HEK293 (cell line): ENCODE measurements around the gene MFSD1.

Experiments
- CTCF ChIA-PET: fragments of 350-600 bp; formaldehyde crosslinking; extraction: SDS; loops from one replicate; lab custom pipeline; 2021; ENCODE audit warnings: antibody characterized with exemption; lab: Yijun Ruan, JAX
- POLR2A ChIA-PET: fragments of 300-600 bp; formaldehyde crosslinking; extraction: SDS; loops from one replicate; lab custom pipeline; 2020; ENCODE audit warnings: antibody characterized with exemption, inconsistent platforms; lab: Yijun Ruan, JAX
- H3K27ac ChIP-seq: fragments of 200-500 bp; sonication (Bioruptor generic); 2 replicates; pipeline ENCODE4 v1.5.1; 2014; ENCODE audit warnings: low read depth, low read length, control low read depth, inconsistent platforms; ENCODE audit errors: extremely low read depth
- H3K36me3 ChIP-seq, 2 experiments: fragments of 200-500 bp in 1 of 2; sonication (Bioruptor generic) in 1 of 2; 1 replicate in 1 of 2; 2 replicates in 1 of 2; pipeline ENCODE4 v1.5.1; 2014 to 2017; ENCODE audit warnings: inconsistent platforms in 2 of 2, low read length in 2 of 2; ENCODE audit not compliant: control insufficient read depth in 2 of 2, insufficient read depth in 1 of 2
- H3K4me1 ChIP-seq: fragments of 200-500 bp; sonication (Bioruptor generic); 2 replicates; pipeline ENCODE4 v1.5.1; 2014; ENCODE audit warnings: mild to moderate bottlenecking, low read length, inconsistent platforms; ENCODE audit not compliant: control insufficient read depth, insufficient read depth
- H3K4me3 ChIP-seq: 2 replicates; pipeline ENCODE4 v1.5.1; 2011; ENCODE audit warnings: low read depth, mild to moderate bottlenecking, control low read depth, low read length, moderate library complexity
- H3K9me3 ChIP-seq: fragments of 200-500 bp; sonication (Bioruptor generic); 2 replicates; pipeline ENCODE4 v1.5.1; 2014; ENCODE audit warnings: low read depth, low read length, inconsistent platforms; ENCODE audit not compliant: control insufficient read depth, insufficient read depth
- BCL11B ChIP-seq: fragments of 450-650 bp; formaldehyde crosslinking; IDR thresholded peaks from 2 replicates; pipeline ENCODE4 v1.5.1; 2016; ENCODE audit warnings: low read depth, missing biosample characterization, missing genetic modification characterization
- OSR2 ChIP-seq: fragments of 450-650 bp; formaldehyde crosslinking; IDR thresholded peaks from 2 replicates; pipeline ENCODE4 v1.5.1; 2016; ENCODE audit warnings: missing biosample characterization, missing genetic modification characterization
- SP7 ChIP-seq: fragments of 450-650 bp; formaldehyde crosslinking; IDR thresholded peaks from 2 replicates; pipeline ENCODE4 v1.5.1; 2016; ENCODE audit warnings: missing biosample characterization, missing genetic modification characterization
- ZBTB20 ChIP-seq: fragments of 450-650 bp; formaldehyde crosslinking; IDR thresholded peaks from 2 replicates; pipeline ENCODE4 v1.5.1; 2016; ENCODE audit warnings: missing biosample characterization, missing genetic modification characterization
- ZBTB8A ChIP-seq: fragments of 450-650 bp; formaldehyde crosslinking; IDR thresholded peaks from 2 replicates; pipeline ENCODE4 v1.5.1; 2016; ENCODE audit warnings: missing biosample characterization, missing genetic modification characterization
- ZFP37 ChIP-seq: fragments of 450-650 bp; formaldehyde crosslinking; IDR thresholded peaks from 2 replicates; pipeline ENCODE4 v1.5.1; 2016; ENCODE audit warnings: missing biosample characterization, missing genetic modification characterization
- ZNF138 ChIP-seq: fragments of 450-650 bp; formaldehyde crosslinking; IDR thresholded peaks from 2 replicates; pipeline ENCODE4 v1.5.1; 2016; ENCODE audit warnings: missing biosample characterization, missing genetic modification characterization, borderline replicate concordance
- ZNF157 ChIP-seq: fragments of 450-650 bp; formaldehyde crosslinking; IDR thresholded peaks from 2 replicates; pipeline ENCODE4 v1.5.1; 2016; ENCODE audit warnings: missing biosample characterization, missing genetic modification characterization
- ZNF18 ChIP-seq: fragments of 450-650 bp; formaldehyde crosslinking; IDR thresholded peaks from 2 replicates; pipeline ENCODE4 v1.5.1; 2016; ENCODE audit warnings: missing biosample characterization, missing genetic modification characterization
- ZNF23 ChIP-seq: fragments of 450-650 bp; formaldehyde crosslinking; IDR thresholded peaks from 2 replicates; pipeline ENCODE4 v1.5.1; 2016; ENCODE audit warnings: missing biosample characterization, missing genetic modification characterization, borderline replicate concordance
- ZNF266 ChIP-seq: fragments of 450-650 bp; formaldehyde crosslinking; IDR thresholded peaks from 2 replicates; pipeline ENCODE4 v1.5.1; 2016; ENCODE audit warnings: missing biosample characterization, missing genetic modification characterization, low read depth
- ZNF280C ChIP-seq: fragments of 450-650 bp; formaldehyde crosslinking; IDR thresholded peaks from 2 replicates; pipeline ENCODE4 v1.5.1; 2016; ENCODE audit warnings: missing biosample characterization, missing genetic modification characterization
- ZNF292 ChIP-seq: fragments of 450-650 bp; formaldehyde crosslinking; IDR thresholded peaks from 2 replicates; pipeline ENCODE4 v1.5.1; 2016; ENCODE audit warnings: low read depth, missing biosample characterization, missing genetic modification characterization, borderline replicate concordance
- ZNF302 ChIP-seq: fragments of 450-650 bp; formaldehyde crosslinking; IDR thresholded peaks from 2 replicates; pipeline ENCODE4 v1.5.1; 2016; ENCODE audit warnings: missing biosample characterization, missing genetic modification characterization, low read depth
- ZNF354C ChIP-seq: fragments of 450-650 bp; formaldehyde crosslinking; IDR thresholded peaks from 2 replicates; pipeline ENCODE4 v1.5.1; 2016; ENCODE audit warnings: missing biosample characterization, missing genetic modification characterization, low read depth, borderline replicate concordance
- ZNF449 ChIP-seq: fragments of 450-650 bp; formaldehyde crosslinking; IDR thresholded peaks from 2 replicates; pipeline ENCODE4 v1.5.1; 2017; ENCODE audit warnings: missing biosample characterization, mild to moderate bottlenecking, missing genetic modification characterization, moderate library complexity
- ZNF596 ChIP-seq: fragments of 450-650 bp; IDR thresholded peaks from 2 replicates; pipeline ENCODE4 v1.5.0; 2018; ENCODE audit warnings: missing biosample characterization, mild to moderate bottlenecking, missing genetic modification characterization, moderate library complexity
- ZNF624 ChIP-seq: fragments of 450-650 bp; formaldehyde crosslinking; IDR thresholded peaks from 2 replicates; pipeline ENCODE4 v1.5.1; 2017; ENCODE audit warnings: missing biosample characterization, missing genetic modification characterization
- ZNF626 ChIP-seq: fragments of 450-650 bp; sonication (Bioruptor Pico); formaldehyde crosslinking; IDR thresholded peaks from 2 replicates; pipeline ENCODE4 v1.5.1; 2018; ENCODE audit warnings: missing biosample characterization, missing genetic modification characterization, inconsistent platforms
- ZNF629 ChIP-seq: fragments of 450-650 bp; formaldehyde crosslinking; IDR thresholded peaks from 2 replicates; pipeline ENCODE4 v1.5.1; 2017; ENCODE audit warnings: missing biosample characterization, missing genetic modification characterization
- ZNF645 ChIP-seq: fragments of 450-650 bp; formaldehyde crosslinking; IDR thresholded peaks from 2 replicates; pipeline ENCODE4; 2016; ENCODE audit warnings: missing biosample characterization, missing genetic modification characterization
- ZNF664 ChIP-seq: fragments of 450-650 bp; formaldehyde crosslinking; IDR thresholded peaks from 2 replicates; pipeline ENCODE4 v1.5.1; 2016; ENCODE audit warnings: missing biosample characterization, missing genetic modification characterization
- ZNF670 ChIP-seq: fragments of 450-650 bp; formaldehyde crosslinking; IDR thresholded peaks from 2 replicates; pipeline ENCODE4 v1.5.1; 2016; ENCODE audit warnings: missing biosample characterization, missing genetic modification characterization, low read depth
- ZNF704 ChIP-seq: fragments of 450-650 bp; formaldehyde crosslinking; IDR thresholded peaks from 2 replicates; pipeline ENCODE4 v1.5.1; 2016; ENCODE audit warnings: missing biosample characterization, missing genetic modification characterization
- ZNF707 ChIP-seq: fragments of 450-650 bp; formaldehyde crosslinking; IDR thresholded peaks from 2 replicates; pipeline ENCODE4 v1.5.1; 2016; ENCODE audit warnings: missing biosample characterization, missing genetic modification characterization
- ZNF768 ChIP-seq: fragments of 450-650 bp; formaldehyde crosslinking; IDR thresholded peaks from 2 replicates; pipeline ENCODE4 v1.5.1; 2018; ENCODE audit warnings: missing biosample characterization, mild to moderate bottlenecking, missing genetic modification characterization

The MFSD1 gene

GRCh38 chr3:158823426-158823825, 21.6 kb downstream of the MFSD1 start:
- POLR2A ChIA-PET: no interaction called here
- H3K9me3 ChIP-seq: no peaks in the 10 kb centered on the region
- H3K27ac ChIP-seq: no peak overlapping the region
- TF ChIP-seq ZNF138 (tag by site-specific recombination): no peak
- no peak for TF ChIP-seq ZNF629 (tag by site-specific recombination)
- TF ChIP-seq OSR2 (tag by site-specific recombination): no peak
- no peak for TF ChIP-seq ZNF704 (tag by site-specific recombination)
- no peak for TF ChIP-seq ZFP37 (tag by site-specific recombination)
- TF ChIP-seq ZNF18 (tag by site-specific recombination): no peak
- TF ChIP-seq ZNF157 (tag by site-specific recombination): no peak
- TF ChIP-seq ZNF670 (tag by site-specific recombination): no peak
- no peak overlapping the region for H3K4me3 ChIP-seq
- H3K4me1 ChIP-seq: no peaks in the 10 kb centered on the region
- H3K36me3 ChIP-seq: peaks cover 0 to 27% of the 10 kb centered on the region in 2 experiments; a peak in 1 of 3 replicates
- CTCF ChIA-PET: no interaction called here

GRCh38 chr3:158827773-158828172, 25.9 kb downstream of the MFSD1 start:
- TF ChIP-seq ZNF302 (tag by site-specific recombination): no peak
- TF ChIP-seq ZNF626 (tag by site-specific recombination): no peak
- TF ChIP-seq ZNF596 (tag by site-specific recombination): peak; percentile 98
- TF ChIP-seq, all 188 proteins: peak for 1
- no peaks in the 10 kb centered on the region for H3K9me3 ChIP-seq
- no peaks in the 10 kb centered on the region for H3K4me1 ChIP-seq
- H3K4me3 ChIP-seq: no peak overlapping the region
- peaks cover 0 to 19% of the 10 kb centered on the region in 2 experiments; a peak in 1 of 3 replicates for H3K36me3 ChIP-seq
- ChIA-PET POLR2A (no interaction called here), CTCF (interaction anchor here (2.1 kb wide), 1 partner anchor 432 kb away, joined by 7 read pairs; no protein-coding TSS in a partner anchor)
- no peak overlapping the region for H3K27ac ChIP-seq

- Histone ChIP-seq H3K4me1 (no peaks in the 10 kb centered on the region), H3K4me3 (no peak overlapping the region), H3K36me3 (peaks cover 0 to 7% of the 10 kb centered on the region in 2 experiments; a peak in 1 of 3 replicates), H3K9me3 (no peaks in the 10 kb centered on the region), H3K27ac (no peak overlapping the region)
- CTCF ChIA-PET: no interaction called here
- POLR2A ChIA-PET: no interaction called here
- no peak for TF ChIP-seq ZNF266 (tag by site-specific recombination)
- TF ChIP-seq ZNF707 (tag by site-specific recombination): no peak
- TF ChIP-seq ZNF664 (tag by site-specific recombination): no peak
- no peak for TF ChIP-seq ZNF449 (tag by site-specific recombination)
- no peak for TF ChIP-seq ZBTB20 (tag by site-specific recombination)
- TF ChIP-seq ZNF280C (tag by site-specific recombination): no peak
- TF ChIP-seq ZNF624: no peak
- TF ChIP-seq SP7: no peak
- no peak for TF ChIP-seq ZNF645 (tag by site-specific recombination)
- no peak for TF ChIP-seq ZNF23 (tag by site-specific recombination)
- no peak for TF ChIP-seq ZBTB8A
- TF ChIP-seq BCL11B (tag by site-specific recombination): no peak
- TF ChIP-seq ZNF354C: no peak
- no peak for TF ChIP-seq ZNF292 (tag by site-specific recombination)
- TF ChIP-seq ZNF768 (tag by site-specific recombination): no peak
Observed at GRCh38 chr3:158830391-158830790, 28.5 kb downstream of the MFSD1 start.
